AG04449 (cell line): ENCODE measurements around the gene CCNG2.

Experiments
- CTCF ChIA-PET: fragments of 350-600 bp; formaldehyde crosslinking; extraction: SDS; loops from one replicate; lab custom pipeline; 2021; ENCODE audit warnings: antibody characterized with exemption; lab: Yijun Ruan, JAX
- POLR2A ChIA-PET: fragments of 400-600, 350-600 bp; formaldehyde crosslinking; extraction: SDS; loops from one replicate; lab custom pipeline; 2020; ENCODE audit warnings: antibody characterized with exemption, inconsistent platforms; lab: Yijun Ruan, JAX
- DNase-seq: peaks from one replicate; pipeline ENCODE4 v3.0.0-alpha.2; 2010; ENCODE audit warnings: low read depth, low spot score
- H3K4me3 ChIP-seq: 2 replicates; pipeline ENCODE4 v1.5.1; 2011; ENCODE audit warnings: low read depth, mild to moderate bottlenecking, control low read depth, low read length
- TF ChIP-seq, protein P1 (sequence below): IDR thresholded peaks from one replicate; pipeline ENCODE4 v1.5.1; 2011; ENCODE audit warnings: mild to moderate bottlenecking, moderate library complexity, low read length, control low read depth, inconsistent platforms; ENCODE audit not compliant: insufficient read depth; ENCODE audit errors: missing control alignments

Gene CCNG2

DNA sequence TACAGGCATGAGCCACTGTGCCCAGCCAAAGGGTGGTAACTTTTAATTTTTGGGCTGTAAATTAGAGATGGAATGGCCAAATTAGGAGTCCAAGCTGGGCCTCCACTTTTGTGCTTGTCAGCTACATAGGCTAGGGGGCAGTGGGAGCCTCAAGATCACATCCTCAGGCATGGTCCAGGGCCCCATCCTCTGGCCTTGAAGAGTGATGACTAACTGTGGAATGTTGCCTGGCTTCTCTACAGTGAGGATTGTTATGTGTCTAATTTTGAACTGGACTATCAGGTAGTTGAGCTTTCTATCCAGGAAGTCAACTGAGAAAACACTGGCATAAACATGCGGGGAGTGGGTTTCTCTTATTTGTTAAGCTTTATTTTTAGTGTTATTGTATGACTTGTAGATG lies 33.0 kb downstream of the CCNG2 start:
- ChIA-PET CTCF (interaction anchor here (1.6 to 5.3 kb wide), 3 partner anchors 12 to 94 kb away, joined by 6 to 49 read pairs (median 7); no protein-coding TSS in a partner anchor), POLR2A (interaction anchor here (0.7 kb wide), 1 partner anchor 152 kb away, joined by 3 read pairs; no protein-coding TSS in a partner anchor)
- DNase-seq = no peak
- H3K4me3 ChIP-seq = no peak overlapping the region
- TF ChIP-seq, protein P1, sequence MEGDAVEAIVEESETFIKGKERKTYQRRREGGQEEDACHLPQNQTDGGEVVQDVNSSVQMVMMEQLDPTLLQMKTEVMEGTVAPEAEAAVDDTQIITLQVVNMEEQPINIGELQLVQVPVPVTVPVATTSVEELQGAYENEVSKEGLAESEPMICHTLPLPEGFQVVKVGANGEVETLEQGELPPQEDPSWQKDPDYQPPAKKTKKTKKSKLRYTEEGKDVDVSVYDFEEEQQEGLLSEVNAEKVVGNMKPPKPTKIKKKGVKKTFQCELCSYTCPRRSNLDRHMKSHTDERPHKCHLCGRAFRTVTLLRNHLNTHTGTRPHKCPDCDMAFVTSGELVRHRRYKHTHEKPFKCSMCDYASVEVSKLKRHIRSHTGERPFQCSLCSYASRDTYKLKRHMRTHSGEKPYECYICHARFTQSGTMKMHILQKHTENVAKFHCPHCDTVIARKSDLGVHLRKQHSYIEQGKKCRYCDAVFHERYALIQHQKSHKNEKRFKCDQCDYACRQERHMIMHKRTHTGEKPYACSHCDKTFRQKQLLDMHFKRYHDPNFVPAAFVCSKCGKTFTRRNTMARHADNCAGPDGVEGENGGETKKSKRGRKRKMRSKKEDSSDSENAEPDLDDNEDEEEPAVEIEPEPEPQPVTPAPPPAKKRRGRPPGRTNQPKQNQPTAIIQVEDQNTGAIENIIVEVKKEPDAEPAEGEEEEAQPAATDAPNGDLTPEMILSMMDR = no peak

DNA sequence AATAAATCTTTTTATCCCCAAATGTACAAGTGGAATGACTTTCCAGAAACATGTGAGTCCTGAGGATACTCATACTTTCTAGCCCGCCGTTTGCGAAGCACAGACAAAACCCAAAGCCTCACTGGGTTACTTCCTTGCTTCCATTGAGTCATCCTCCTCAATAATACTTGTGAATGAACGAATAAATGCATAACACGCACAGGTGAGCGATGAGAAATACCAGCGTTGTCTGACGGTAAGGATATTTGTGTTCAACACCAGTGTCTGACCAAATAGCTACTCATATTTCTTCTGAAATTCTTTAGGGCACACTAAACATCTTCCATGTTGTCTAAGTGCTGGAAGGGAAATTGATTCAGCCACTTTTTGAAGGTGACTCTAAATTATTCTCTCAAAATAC lies 36.0 kb downstream of the CCNG2 start:
- ChIA-PET POLR2A (no interaction called here), CTCF (interaction anchor here (1.2 to 4.4 kb wide), 2 partner anchors 11 to 13 kb away, joined by 3 to 39 read pairs; no protein-coding TSS in a partner anchor)
- no peak for DNase-seq
- no peak overlapping the region for H3K4me3 ChIP-seq
- TF ChIP-seq, protein P1 = no peak

DNA sequence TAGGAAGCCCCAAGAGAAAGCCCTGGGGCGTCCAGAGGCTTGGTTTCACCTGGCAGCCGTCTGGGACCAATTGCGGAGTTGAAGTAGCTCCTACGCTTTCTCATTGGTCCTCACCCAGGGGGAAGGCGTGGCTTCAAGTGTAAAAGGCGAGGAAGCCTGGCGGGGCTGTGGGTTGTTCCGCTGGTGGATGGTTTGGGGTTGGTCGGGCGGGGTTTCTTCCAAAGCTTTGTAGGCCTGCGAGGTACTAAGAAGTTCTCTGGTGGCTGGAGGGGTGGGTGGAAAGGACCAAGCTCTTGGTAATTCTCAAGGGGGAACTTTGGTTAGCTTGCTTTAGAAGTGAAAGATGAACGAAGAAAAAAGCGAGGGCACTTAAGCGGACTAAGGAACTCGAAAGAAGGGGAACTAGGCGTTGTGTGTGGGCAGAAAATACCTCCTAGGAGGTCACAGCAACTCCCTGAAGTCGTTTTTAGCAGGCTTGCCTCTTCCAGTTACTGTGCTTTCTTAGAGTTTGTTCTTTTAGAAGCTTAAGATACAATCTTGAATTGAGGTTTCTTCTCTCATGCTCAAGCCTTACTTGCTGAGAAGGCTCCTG lies 36.6 kb downstream of the CCNG2 start:
- TF ChIP-seq, protein P1 = no peak
- no peak for DNase-seq
- no peak overlapping the region for H3K4me3 ChIP-seq
- ChIA-PET POLR2A (no interaction called here), CTCF (interaction anchor here (1.2 to 4.4 kb wide), 2 partner anchors 10 to 14 kb away, joined by 3 to 39 read pairs; no protein-coding TSS in a partner anchor)

DNA sequence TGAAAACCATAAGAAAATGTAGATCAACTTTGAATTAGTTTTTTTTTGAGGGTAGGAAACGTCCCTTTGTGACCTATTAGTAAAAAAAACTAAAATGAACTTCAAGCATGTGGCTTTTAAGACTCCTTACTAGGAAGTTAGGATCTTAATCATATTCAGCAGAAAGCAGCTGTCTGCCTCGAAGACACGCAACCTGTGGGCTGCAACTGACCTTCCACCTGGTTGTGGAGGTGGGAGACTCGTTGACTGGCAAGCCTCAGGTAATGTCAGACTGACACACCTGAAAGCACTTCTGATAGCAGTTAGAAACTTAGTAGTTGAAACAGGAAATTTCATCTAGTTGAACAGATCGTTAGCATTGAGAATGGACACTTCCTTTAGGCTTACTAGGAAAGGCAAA lies 37.4 kb downstream of the CCNG2 start:
- no peak for DNase-seq
- ChIA-PET CTCF (interaction anchor here (1.2 to 4.4 kb wide), 2 partner anchors 10 to 15 kb away, joined by 3 to 39 read pairs; no protein-coding TSS in a partner anchor), POLR2A (no interaction called here)
- H3K4me3 ChIP-seq = no peak overlapping the region
- TF ChIP-seq, protein P1 = no peak

DNA sequence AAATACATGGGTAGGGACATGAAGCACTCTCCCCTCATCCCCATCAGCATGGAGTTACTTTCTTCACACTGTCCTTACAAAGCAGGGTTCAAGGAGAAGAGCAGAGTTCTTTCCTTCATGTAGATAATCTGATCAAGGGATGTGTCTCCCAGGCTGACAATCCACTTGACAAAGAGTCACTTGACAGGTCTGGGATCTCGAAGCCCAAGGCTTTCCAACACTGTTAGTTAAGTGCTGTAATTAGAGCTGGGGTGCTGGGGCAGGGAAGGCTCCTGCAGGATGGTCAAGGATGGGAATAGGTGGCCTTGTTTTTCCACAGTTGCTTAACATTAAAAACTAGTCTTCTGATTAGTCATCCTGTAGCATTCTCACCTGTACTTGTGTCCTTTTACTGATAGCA lies 38.0 kb downstream of the CCNG2 start:
- H3K4me3 ChIP-seq = no peak overlapping the region
- TF ChIP-seq, protein P1 = no peak
- CTCF ChIA-PET = interaction anchor here (4.4 kb wide), 1 partner anchor 9 kb away, joined by 39 read pairs; no protein-coding TSS in a partner anchor
- DNase-seq = no peak
- POLR2A ChIA-PET = no interaction called here

DNA sequence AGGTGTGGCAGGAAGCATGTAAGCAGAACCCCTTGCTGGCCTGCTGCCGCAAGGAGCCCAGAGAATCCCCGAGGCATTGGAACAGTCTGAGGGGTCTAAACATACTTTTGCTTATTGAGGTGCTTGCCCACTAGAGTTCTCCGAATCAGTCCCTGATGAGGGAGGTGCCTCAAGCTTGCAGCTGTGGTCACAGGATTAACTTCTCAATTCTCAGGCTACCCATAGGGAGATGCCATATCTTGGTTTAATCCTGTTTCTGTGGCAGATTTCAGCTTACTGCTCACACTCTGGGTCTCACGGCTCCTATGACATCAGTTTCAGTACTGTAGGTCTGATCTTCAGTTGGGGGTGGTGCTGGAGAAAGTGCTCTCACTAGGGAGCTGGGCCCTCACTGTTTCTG lies 39.9 kb downstream of the CCNG2 start:
- TF ChIP-seq, protein P1 = no peak
- ChIA-PET CTCF (interaction anchor here (1.7 to 13.1 kb wide), 3 partner anchors 7 to 101 kb away, joined by 3 to 222 read pairs (median 39); no protein-coding TSS in a partner anchor), POLR2A (no interaction called here)
- no peak for DNase-seq
- H3K4me3 ChIP-seq = no peak overlapping the region
